ENCODE measurements around the gene GOLGA6L7. TPM values are rescaled to one million over a fixed set of nuclear protein-coding genes. Genes with fewer than 3 reads are reported as not detected.
"Not testable (repeated sequence)": the region's sequence is repeated elsewhere in the genome, so short reads cannot be mapped to it uniquely, and the experiment has no call there.

The GOLGA6L7 gene
- not detected in 2 replicates for total RNA-seq (ENCODE audit: low replicate concordance)

- H4K20me1 ChIP-seq (ENCODE audit: low read depth); H3K9ac ChIP-seq; H3K27me3 ChIP-seq; H3K4me3 Mint-ChIP-seq; H3K9me3 ChIP-seq (ENCODE audit: low read depth); H3K36me3 ChIP-seq; DNase-seq (ENCODE audit: low spot score); H3K4me2 ChIP-seq; H3K4me1 ChIP-seq; H3K4me1 Mint-ChIP-seq; H2AFZ ChIP-seq (replicated peaks); H3K79me2 ChIP-seq (ENCODE audit: low read depth); H3F3A ChIP-seq (ENCODE audit: low read depth); H3K36me3 Mint-ChIP-seq; H3K27ac Mint-ChIP-seq; H3K27ac ChIP-seq; H3K4me3 ChIP-seq: not testable (repeated sequence)
- H3K9me3 Mint-ChIP-seq: peaks cover 14% of the 10 kb centered on the region
- peaks cover 15% of the 10 kb centered on the region for H3K27me3 Mint-ChIP-seq (ENCODE audit: insufficient read depth, low read depth)
Measured at GRCh38 chr15:28848521-28848920, at the start of gene GOLGA6L7. Gene GOLGA6L7, minus strand, starts transcription at chr15:28848644. Its CDS starts 95 bp downstream, at chr15:28848549.

DNA sequence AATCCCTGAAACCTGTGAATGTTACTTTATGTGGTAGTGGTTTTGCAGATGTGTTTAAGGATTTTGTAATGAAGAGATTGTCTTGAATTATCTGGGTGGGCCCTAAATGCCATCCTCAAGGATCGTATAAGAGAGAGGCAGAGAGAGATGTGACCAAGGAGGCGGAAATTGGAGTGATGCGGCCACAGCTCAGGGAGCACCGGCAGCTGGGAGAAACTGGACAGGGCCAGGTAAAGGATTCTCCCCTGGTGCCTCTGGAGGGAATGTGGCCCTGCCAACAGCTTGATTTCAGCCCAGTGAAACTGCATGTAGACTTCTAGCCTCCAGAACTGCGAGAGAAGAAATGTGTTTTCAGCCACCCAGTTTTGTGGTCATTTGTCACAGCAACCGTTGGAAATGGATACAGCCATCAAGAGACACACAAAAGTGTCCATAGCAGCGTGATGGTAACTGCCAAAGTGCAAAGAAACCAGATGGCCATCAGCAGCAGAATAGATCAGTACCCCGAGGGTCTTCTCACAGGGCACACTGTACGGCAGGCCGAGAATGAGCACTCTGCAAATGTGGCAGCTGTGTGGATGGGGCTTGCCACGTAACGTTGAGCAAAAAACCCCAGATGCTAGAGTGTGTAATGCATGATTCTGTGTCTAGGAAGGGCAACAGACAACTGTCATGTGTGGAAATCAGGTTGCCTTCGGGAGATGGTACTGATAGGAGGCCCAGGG, 49.6 kb upstream of the GOLGA6L7 start:
- Histone ChIP-seq H3K4me2 (no peak overlapping the region), H3K9ac (no peak overlapping the region), H3K27ac (no peak overlapping the region), H3K4me3 (no peak overlapping the region), H3K79me2 (ENCODE audit: low read depth) (peaks cover 74% of the 10 kb centered on the region), H3F3A (ENCODE audit: low read depth) (no peaks in the 10 kb centered on the region), H4K20me1 (ENCODE audit: low read depth) (peaks cover 46% of the 10 kb centered on the region), H3K27me3 (no peaks in the 10 kb centered on the region), H3K36me3 (no peaks in the 10 kb centered on the region), H3K9me3 (ENCODE audit: low read depth) (peaks cover 5% of the 10 kb centered on the region), H3K4me1 (no peaks in the 10 kb centered on the region), H2AFZ (replicated peaks) (no peak overlapping the region)
- Mint-ChIP-seq H3K9me3 (peaks cover 30% of the 10 kb centered on the region), H3K27me3 (ENCODE audit: insufficient read depth, low read depth) (peaks cover 3% of the 10 kb centered on the region), H3K4me1 (peaks cover 9% of the 10 kb centered on the region), H3K27ac (no peak overlapping the region), H3K36me3 (peaks cover 27% of the 10 kb centered on the region), H3K4me3 (no peak overlapping the region)
- no peak for DNase-seq (ENCODE audit: low spot score)
- TF ChIP-seq, protein P1, sequence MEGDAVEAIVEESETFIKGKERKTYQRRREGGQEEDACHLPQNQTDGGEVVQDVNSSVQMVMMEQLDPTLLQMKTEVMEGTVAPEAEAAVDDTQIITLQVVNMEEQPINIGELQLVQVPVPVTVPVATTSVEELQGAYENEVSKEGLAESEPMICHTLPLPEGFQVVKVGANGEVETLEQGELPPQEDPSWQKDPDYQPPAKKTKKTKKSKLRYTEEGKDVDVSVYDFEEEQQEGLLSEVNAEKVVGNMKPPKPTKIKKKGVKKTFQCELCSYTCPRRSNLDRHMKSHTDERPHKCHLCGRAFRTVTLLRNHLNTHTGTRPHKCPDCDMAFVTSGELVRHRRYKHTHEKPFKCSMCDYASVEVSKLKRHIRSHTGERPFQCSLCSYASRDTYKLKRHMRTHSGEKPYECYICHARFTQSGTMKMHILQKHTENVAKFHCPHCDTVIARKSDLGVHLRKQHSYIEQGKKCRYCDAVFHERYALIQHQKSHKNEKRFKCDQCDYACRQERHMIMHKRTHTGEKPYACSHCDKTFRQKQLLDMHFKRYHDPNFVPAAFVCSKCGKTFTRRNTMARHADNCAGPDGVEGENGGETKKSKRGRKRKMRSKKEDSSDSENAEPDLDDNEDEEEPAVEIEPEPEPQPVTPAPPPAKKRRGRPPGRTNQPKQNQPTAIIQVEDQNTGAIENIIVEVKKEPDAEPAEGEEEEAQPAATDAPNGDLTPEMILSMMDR (IDR thresholded peaks at IDR 0.05): no peak
- TF ChIP-seq EZH2 (IDR thresholded peaks at IDR 0.05) (no peak), EZH2phosphoT487 (IDR thresholded peaks at IDR 0.05) (no peak)

GRCh38 chr15:28896951-28897350, 48.5 kb upstream of the GOLGA6L7 start:
- Histone ChIP-seq H3K27ac (no peak overlapping the region), H3K36me3 (no peaks in the 10 kb centered on the region), H3K4me3 (no peak overlapping the region), H3K9me3 (ENCODE audit: low read depth) (peaks cover 5% of the 10 kb centered on the region), H3F3A (ENCODE audit: low read depth) (no peaks in the 10 kb centered on the region), H3K79me2 (ENCODE audit: low read depth) (peaks cover 75% of the 10 kb centered on the region), H2AFZ (replicated peaks) (no peak overlapping the region), H3K4me2 (no peak overlapping the region), H4K20me1 (ENCODE audit: low read depth) (peaks cover 35% of the 10 kb centered on the region), H3K9ac (no peak overlapping the region), H3K27me3 (no peaks in the 10 kb centered on the region), H3K4me1 (no peaks in the 10 kb centered on the region)
- no peak for TF ChIP-seq EZH2phosphoT487 (IDR thresholded peaks at IDR 0.05)
- no peak for TF ChIP-seq EZH2 (IDR thresholded peaks at IDR 0.05)
- TF ChIP-seq, protein P1 (IDR thresholded peaks at IDR 0.05): no peak
- Mint-ChIP-seq H3K36me3 (peaks cover 32% of the 10 kb centered on the region), H3K27me3 (ENCODE audit: insufficient read depth, low read depth) (peaks cover 3% of the 10 kb centered on the region), H3K4me1 (peaks cover 4% of the 10 kb centered on the region), H3K4me3 (no peak overlapping the region), H3K27ac (no peak overlapping the region), H3K9me3 (peaks cover 30% of the 10 kb centered on the region)
- no peak for DNase-seq (ENCODE audit: low spot score)

DNA sequence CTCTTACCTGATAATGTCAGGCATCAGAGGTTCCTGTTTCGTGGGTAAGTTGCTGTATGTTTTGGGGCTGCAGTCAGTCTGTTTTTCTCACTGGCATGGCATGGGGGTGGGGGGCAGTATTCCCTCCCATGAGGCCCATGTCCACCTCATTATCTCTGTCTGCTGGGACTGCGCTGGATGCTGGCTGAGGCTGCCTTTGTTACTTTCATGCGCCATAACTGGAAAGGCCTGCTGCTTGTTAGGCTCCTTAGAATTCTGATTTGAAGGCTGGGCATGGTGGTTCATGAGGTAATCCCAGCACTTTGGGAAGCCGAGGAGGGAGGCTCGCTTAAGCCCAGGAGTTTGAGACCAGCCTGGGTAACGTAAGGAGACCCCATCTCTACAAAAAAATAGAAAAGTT, 47.1 kb upstream of the GOLGA6L7 start:
- H3K27ac Mint-ChIP-seq: no peak overlapping the region
- H3F3A ChIP-seq (ENCODE audit: low read depth): no peaks in the 10 kb centered on the region
- no peak for DNase-seq (ENCODE audit: low spot score)
- H2AFZ ChIP-seq (replicated peaks): no peak overlapping the region
- H3K27me3 Mint-ChIP-seq (ENCODE audit: insufficient read depth, low read depth): peaks cover 3% of the 10 kb centered on the region
- no peaks in the 10 kb centered on the region for H3K27me3 ChIP-seq
- H3K4me2 ChIP-seq: no peak overlapping the region
- peaks cover 37% of the 10 kb centered on the region for H3K36me3 Mint-ChIP-seq
- peaks cover 78% of the 10 kb centered on the region for H3K79me2 ChIP-seq (ENCODE audit: low read depth)
- H3K4me1 ChIP-seq: no peaks in the 10 kb centered on the region
- H4K20me1 ChIP-seq (ENCODE audit: low read depth): peaks cover 27% of the 10 kb centered on the region
- H3K27ac ChIP-seq: no peak overlapping the region
- H3K9ac ChIP-seq: no peak overlapping the region
- no peak overlapping the region for H3K4me3 ChIP-seq
- H3K4me3 Mint-ChIP-seq: no peak overlapping the region
- peaks cover 11% of the 10 kb centered on the region for H3K4me1 Mint-ChIP-seq
- TF ChIP-seq, protein P1 (IDR thresholded peaks at IDR 0.05): no peak
- TF ChIP-seq EZH2phosphoT487 (IDR thresholded peaks at IDR 0.05): no peak
- TF ChIP-seq EZH2 (IDR thresholded peaks at IDR 0.05): no peak
- H3K36me3 ChIP-seq: no peaks in the 10 kb centered on the region
- peaks cover 30% of the 10 kb centered on the region for H3K9me3 Mint-ChIP-seq
- H3K9me3 ChIP-seq (ENCODE audit: low read depth): peaks cover 5% of the 10 kb centered on the region
